ENCODE measurements around the gene HRH1.

HRH1 gene

GRCh38 chr3:11195721-11196332 lies 41.5 kb downstream of the HRH1 start:
- H3K4me3 ChIP-seq (replicated peaks in 1 of 2; ENCODE audit: low read depth in 2 of 2, low read length in 2 of 2): peak overlapping the region in 1 of 2 donors; percentile 6
- TF ChIP-seq, protein P1, sequence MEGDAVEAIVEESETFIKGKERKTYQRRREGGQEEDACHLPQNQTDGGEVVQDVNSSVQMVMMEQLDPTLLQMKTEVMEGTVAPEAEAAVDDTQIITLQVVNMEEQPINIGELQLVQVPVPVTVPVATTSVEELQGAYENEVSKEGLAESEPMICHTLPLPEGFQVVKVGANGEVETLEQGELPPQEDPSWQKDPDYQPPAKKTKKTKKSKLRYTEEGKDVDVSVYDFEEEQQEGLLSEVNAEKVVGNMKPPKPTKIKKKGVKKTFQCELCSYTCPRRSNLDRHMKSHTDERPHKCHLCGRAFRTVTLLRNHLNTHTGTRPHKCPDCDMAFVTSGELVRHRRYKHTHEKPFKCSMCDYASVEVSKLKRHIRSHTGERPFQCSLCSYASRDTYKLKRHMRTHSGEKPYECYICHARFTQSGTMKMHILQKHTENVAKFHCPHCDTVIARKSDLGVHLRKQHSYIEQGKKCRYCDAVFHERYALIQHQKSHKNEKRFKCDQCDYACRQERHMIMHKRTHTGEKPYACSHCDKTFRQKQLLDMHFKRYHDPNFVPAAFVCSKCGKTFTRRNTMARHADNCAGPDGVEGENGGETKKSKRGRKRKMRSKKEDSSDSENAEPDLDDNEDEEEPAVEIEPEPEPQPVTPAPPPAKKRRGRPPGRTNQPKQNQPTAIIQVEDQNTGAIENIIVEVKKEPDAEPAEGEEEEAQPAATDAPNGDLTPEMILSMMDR (IDR thresholded peaks at IDR 0.05; ENCODE audit: low read depth, low read length): no peak

GRCh38 chr3:11197484-11197883 lies 43.2 kb downstream of the HRH1 start:
- TF ChIP-seq, protein P1 (IDR thresholded peaks at IDR 0.05; ENCODE audit: low read depth, low read length): no peak
- DNase-seq (ENCODE audit: low read depth in 2 of 2): no peak
- H3K4me3 ChIP-seq (replicated peaks in 1 of 2; ENCODE audit: low read depth in 2 of 2, low read length in 2 of 2): no peak overlapping the region

More at GRCh38 chr3:11195721-11196332, 41.5 kb downstream of the HRH1 start:
- DNase-seq (ENCODE audit: low read depth in 2 of 2): peak; percentile 77 to 78

DNA sequence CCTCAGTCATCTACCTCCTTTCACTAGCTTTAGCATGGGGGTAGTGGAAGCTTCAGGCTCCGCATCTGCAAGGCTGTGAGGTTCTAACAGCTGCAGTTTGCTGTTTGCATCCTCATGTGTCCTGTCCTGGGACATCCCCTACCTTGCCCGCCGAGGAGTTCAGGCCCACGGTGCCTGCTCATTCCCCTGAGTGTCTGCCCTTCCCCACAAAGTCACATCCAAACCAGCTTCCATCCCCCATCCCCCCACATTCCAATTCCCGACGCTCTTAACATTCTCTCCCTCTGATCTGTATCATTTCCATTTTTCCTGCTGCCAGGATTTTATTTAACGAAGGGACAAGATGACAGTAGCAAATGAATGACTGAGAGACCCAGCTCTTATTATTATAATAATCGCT lies 43.8 kb downstream of the HRH1 start:
- no peak for DNase-seq (ENCODE audit: low read depth in 2 of 2)
- H3K4me3 ChIP-seq (replicated peaks in 1 of 2; ENCODE audit: low read depth in 2 of 2, low read length in 2 of 2): no peak overlapping the region
- TF ChIP-seq, protein P1 (IDR thresholded peaks at IDR 0.05; ENCODE audit: low read depth, low read length): no peak

- DNase-seq (ENCODE audit: low read depth in 2 of 2): no peak
- no peak overlapping the region for H3K4me3 ChIP-seq (replicated peaks in 1 of 2; ENCODE audit: low read depth in 2 of 2, low read length in 2 of 2)
- TF ChIP-seq, protein P1 (IDR thresholded peaks at IDR 0.05; ENCODE audit: low read depth, low read length): no peak
These were observed 44.2 kb downstream of the HRH1 start for GRCh38 chr3:11198495-11198894.

GRCh38 chr3:11199902-11200845 lies 45.9 kb downstream of the HRH1 start:
- TF ChIP-seq, protein P1 (IDR thresholded peaks at IDR 0.05; ENCODE audit: low read depth, low read length): no peak
- no peak overlapping the region for H3K4me3 ChIP-seq (replicated peaks in 1 of 2; ENCODE audit: low read depth in 2 of 2, low read length in 2 of 2)
- peak; percentile 60 to 87 for DNase-seq (ENCODE audit: low read depth in 2 of 2)

DNA sequence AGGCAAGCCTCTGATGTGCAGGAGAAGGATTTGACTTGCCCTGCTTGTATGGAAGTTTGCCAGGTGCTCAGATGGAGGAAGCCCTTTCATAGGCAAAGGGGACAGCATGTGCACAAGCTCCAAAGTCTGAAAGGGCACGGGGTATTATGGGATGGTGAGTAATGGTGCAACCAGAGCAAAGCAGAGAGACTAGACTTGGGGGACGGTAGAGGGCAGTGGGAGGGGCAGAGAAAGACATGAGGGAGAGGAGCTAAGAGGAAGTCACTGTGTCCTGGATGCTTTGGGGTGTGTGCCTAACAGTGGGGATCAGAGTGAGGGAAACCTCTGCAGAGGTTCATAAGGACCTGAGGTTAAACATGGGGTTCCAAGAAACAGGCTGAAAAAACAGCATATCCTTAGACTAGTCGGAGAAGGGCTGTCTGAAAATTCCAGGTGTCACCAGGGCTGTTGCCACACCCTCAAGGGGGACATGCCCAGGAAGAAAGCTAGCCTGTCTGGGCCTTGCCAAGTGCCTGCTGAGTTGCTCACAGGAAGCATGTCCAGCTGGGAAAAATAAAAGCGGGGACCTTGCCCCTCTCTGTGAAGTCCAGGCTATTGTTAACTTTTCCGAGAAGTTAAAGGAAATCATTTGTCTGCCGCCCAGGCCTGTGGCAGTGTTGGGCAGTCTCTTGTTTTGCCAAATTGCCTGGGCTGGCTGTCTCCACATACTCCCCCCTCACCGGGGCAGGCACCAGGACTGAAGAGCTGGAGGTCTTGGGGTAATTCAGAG lies 47.1 kb downstream of the HRH1 start:
- TF ChIP-seq, protein P1 (IDR thresholded peaks at IDR 0.05; ENCODE audit: low read depth, low read length): no peak
- DNase-seq (ENCODE audit: low read depth in 2 of 2): peak; percentile 76 to 94

More for the DNA sequence above, 47.1 kb downstream of the HRH1 start:
- H3K4me3 ChIP-seq (replicated peaks in 1 of 2; ENCODE audit: low read depth in 2 of 2, low read length in 2 of 2): no peak overlapping the region

All from cardiac fibroblast (primary cell).